SIG-M5 treated with dmso at 0.1 percent for 504 hours (cell line): ENCODE measurements around the gene EPS8.
A peak's percentile ranks its signal among the peaks of the same experiment; 100 is the strongest.

Experiments used
- DNase-seq: peaks from one replicate; lab custom pipeline; 2025; ENCODE audit not compliant: unreplicated experiment; lab: John Stamatoyannopoulos, UW

EPS8 gene

GRCh38 chr12:15800278-15800677 lies 11.1 kb upstream of the EPS8 start:
- DNase-seq, result no peak

GRCh38 chr12:15797818-15798217 lies 8.6 kb upstream of the EPS8 start:
- no peak for DNase-seq

GRCh38 chr12:15796493-15797141 lies 7.4 kb upstream of the EPS8 start:
- no peak for DNase-seq

- peak; percentile 14 for DNase-seq
Measured at GRCh38 chr12:15794836-15795235, 5.6 kb upstream of the EPS8 start.

- no peak for DNase-seq
Measured at GRCh38 chr12:15794196-15794595, 5.0 kb upstream of the EPS8 start.

GRCh38 chr12:15788233-15789219 lies 662 bp downstream of the EPS8 start:
- DNase-seq, result no peak

- DNase-seq, result no peak
Measured at GRCh38 chr12:15787778-15788177, 1.4 kb downstream of the EPS8 start.

GRCh38 chr12:15786772-15787171 lies 2.4 kb downstream of the EPS8 start:
- no peak for DNase-seq

GRCh38 chr12:15783288-15783687 lies 5.9 kb downstream of the EPS8 start:
- no peak for DNase-seq

- no peak for DNase-seq
Measured at GRCh38 chr12:15782667-15783066, 6.5 kb downstream of the EPS8 start.

GRCh38 chr12:15779925-15780324 lies 9.3 kb downstream of the EPS8 start:
- DNase-seq, result no peak

- DNase-seq, result no peak
Measured at GRCh38 chr12:15778126-15778525, 11.1 kb downstream of the EPS8 start.

GRCh38 chr12:15777355-15778012 lies 11.7 kb downstream of the EPS8 start:
- DNase-seq, result no peak

- no peak for DNase-seq
Measured at GRCh38 chr12:15776532-15776931, 12.7 kb downstream of the EPS8 start.

- no peak for DNase-seq
Measured at GRCh38 chr12:15774819-15775218, 14.4 kb downstream of the EPS8 start.

- peak; percentile 56 for DNase-seq
Measured at GRCh38 chr12:15772405-15773018, 16.7 kb downstream of the EPS8 start.

GRCh38 chr12:15770581-15770980 lies 18.6 kb downstream of the EPS8 start:
- DNase-seq, result no peak

GRCh38 chr12:15770021-15770420 lies 19.2 kb downstream of the EPS8 start:
- DNase-seq, result no peak

GRCh38 chr12:15769586-15769985 lies 19.6 kb downstream of the EPS8 start:
- DNase-seq, result no peak

- no peak for DNase-seq
Measured at GRCh38 chr12:15767301-15767700, 21.9 kb downstream of the EPS8 start.

GRCh38 chr12:15763328-15763727 lies 25.9 kb downstream of the EPS8 start:
- no peak for DNase-seq
